HUES48 (cell line): Measurements from ENCODE around the gene PPP6R1.

Experiments used
- H3K27ac ChIP-seq: one replicate; pipeline ENCODE4 v1.7.0; 2013; ENCODE audit warnings: low read depth, low read length, inconsistent platforms
- H3K27me3 ChIP-seq: 2 replicates; pipeline ENCODE4 v1.6.1; 2013; ENCODE audit warnings: mild to moderate bottlenecking, low read length; ENCODE audit not compliant: control insufficient read depth, insufficient read depth
- H3K36me3 ChIP-seq: 2 replicates; pipeline ENCODE4 v1.6.1; 2013; ENCODE audit warnings: low read length; ENCODE audit not compliant: control insufficient read depth, insufficient read depth
- H3K4me1 ChIP-seq: 2 replicates; pipeline ENCODE4 v1.6.1; 2013; ENCODE audit warnings: mild to moderate bottlenecking, low read length; ENCODE audit not compliant: control insufficient read depth, insufficient read depth
- H3K4me3 ChIP-seq: 2 replicates; pipeline ENCODE4 v1.5.1; 2013; ENCODE audit warnings: mild to moderate bottlenecking, low read depth, low read length
- H3K9ac ChIP-seq: 2 replicates; pipeline ENCODE4 v1.6.1; 2013; ENCODE audit warnings: mild to moderate bottlenecking, low read depth, low read length, moderate library complexity
- H3K9me3 ChIP-seq: 2 replicates; pipeline ENCODE4 v1.6.1; 2013; ENCODE audit warnings: low read length; ENCODE audit not compliant: control insufficient read depth, insufficient read depth

The PPP6R1 gene

DNA sequence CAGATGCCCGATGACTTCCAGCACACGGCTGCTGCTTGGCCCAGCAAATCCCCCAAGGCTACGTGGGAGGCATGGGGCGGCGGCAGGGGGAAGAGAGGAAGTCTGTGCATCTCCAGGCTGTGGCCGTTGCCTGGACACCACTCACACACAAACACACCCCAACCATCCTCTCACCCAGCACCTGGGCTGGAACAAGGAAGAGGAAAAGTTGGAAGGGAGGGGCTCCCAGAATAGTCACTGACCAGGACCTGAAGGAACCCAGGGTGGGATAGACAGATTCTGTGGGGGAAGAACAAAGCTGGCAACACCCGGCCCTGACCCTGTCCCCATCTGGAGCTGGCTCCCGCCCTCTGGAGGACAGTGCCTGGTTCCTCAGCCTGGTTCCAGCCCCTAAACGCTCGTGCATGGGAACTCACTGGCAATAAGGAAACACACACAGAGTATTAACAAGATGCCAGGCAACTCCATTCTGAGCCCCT is 11.2 kb downstream of the PPP6R1 start:
- H3K27me3 ChIP-seq: no peaks in the 10 kb centered on the region
- H3K27ac ChIP-seq: no peak overlapping the region
- H3K4me1 ChIP-seq: no peaks in the 10 kb centered on the region
- H3K36me3 ChIP-seq: peaks cover 49% of the 10 kb centered on the region
- H3K4me3 ChIP-seq: no peak overlapping the region
- H3K9me3 ChIP-seq: no peaks in the 10 kb centered on the region
- H3K9ac ChIP-seq: no peak overlapping the region

- Histone ChIP-seq H3K36me3 (peaks cover 56% of the 10 kb centered on the region), H3K9me3 (no peaks in the 10 kb centered on the region)
Observed at GRCh38 chr19:55246462-55247451, 12.1 kb downstream of the PPP6R1 start.

GRCh38 chr19:55245236-55245904 is 13.4 kb downstream of the PPP6R1 start:
- peaks cover 66% of the 10 kb centered on the region for H3K36me3 ChIP-seq

More at GRCh38 chr19:55246462-55247451, 12.1 kb downstream of the PPP6R1 start:
- Histone ChIP-seq H3K27me3 (no peaks in the 10 kb centered on the region), H3K9ac (no peak overlapping the region), H3K4me3 (no peak overlapping the region), H3K4me1 (no peaks in the 10 kb centered on the region), H3K27ac (no peak overlapping the region)

GRCh38 chr19:55244004-55244680 is 14.7 kb downstream of the PPP6R1 start:
- H3K4me3 ChIP-seq: no peak overlapping the region
- no peaks in the 10 kb centered on the region for H3K9me3 ChIP-seq
- H3K27me3 ChIP-seq: no peaks in the 10 kb centered on the region
- H3K36me3 ChIP-seq: peaks cover 77% of the 10 kb centered on the region
- no peak overlapping the region for H3K9ac ChIP-seq
- no peak overlapping the region for H3K27ac ChIP-seq
- no peaks in the 10 kb centered on the region for H3K4me1 ChIP-seq

More at GRCh38 chr19:55245236-55245904, 13.4 kb downstream of the PPP6R1 start:
- Histone ChIP-seq H3K27me3 (no peaks in the 10 kb centered on the region), H3K27ac (no peak overlapping the region), H3K4me1 (no peaks in the 10 kb centered on the region), H3K9me3 (no peaks in the 10 kb centered on the region), H3K9ac (no peak overlapping the region), H3K4me3 (no peak overlapping the region)

DNA sequence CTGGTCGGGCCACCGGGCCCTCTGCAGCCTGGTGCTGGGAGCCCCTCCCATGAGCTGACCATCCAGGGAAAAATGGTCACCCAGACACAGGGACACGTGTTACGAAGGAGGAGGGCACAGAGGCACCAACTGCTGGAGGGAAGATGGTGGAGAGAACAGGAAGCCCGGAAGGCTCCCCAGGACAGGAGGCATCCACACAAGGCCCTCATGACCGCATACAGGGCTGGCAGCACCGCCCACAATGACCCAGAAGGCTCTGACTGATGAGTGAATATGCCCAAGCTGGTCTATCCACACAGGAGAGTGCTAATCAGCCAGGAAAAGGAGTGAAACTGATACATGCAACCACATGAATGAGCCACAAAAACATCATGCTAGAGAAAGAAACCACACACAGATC is 16.3 kb downstream of the PPP6R1 start:
- Histone ChIP-seq H3K4me1 (no peaks in the 10 kb centered on the region), H3K36me3 (peaks cover 92% of the 10 kb centered on the region), H3K27me3 (no peaks in the 10 kb centered on the region), H3K9ac (no peak overlapping the region), H3K9me3 (no peaks in the 10 kb centered on the region), H3K27ac (no peak overlapping the region), H3K4me3 (no peak overlapping the region)

DNA sequence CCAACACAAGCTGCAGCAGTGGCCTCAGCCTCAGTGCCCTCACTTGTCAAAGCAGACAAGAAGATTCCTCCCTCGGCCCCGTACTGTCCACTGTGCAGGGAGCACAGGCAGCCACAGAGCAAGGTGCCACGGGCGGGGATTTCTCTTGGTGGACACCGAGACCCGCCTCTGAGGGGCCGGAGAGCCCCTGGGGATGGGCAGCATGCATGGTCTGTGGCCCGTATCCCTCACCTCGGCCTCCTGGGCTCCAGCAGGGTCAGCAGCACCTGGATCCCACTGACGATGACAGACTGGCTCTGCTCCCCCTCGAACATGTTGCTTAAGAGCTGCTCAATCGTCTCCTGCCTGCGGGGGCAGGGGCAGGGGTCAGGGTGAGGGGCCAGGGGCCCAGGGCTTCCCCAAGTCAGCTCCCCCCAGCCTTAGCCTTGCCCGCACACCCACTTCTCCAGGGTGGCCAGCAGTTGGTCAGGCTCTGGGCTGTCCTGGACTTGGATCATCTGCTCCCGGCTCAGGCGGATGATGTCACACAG is 16.8 kb downstream of the PPP6R1 start:
- Histone ChIP-seq H3K4me3 (no peak overlapping the region), H3K9ac (no peak overlapping the region), H3K4me1 (no peaks in the 10 kb centered on the region), H3K27ac (no peak overlapping the region), H3K27me3 (no peaks in the 10 kb centered on the region), H3K36me3 (peaks cover 93% of the 10 kb centered on the region), H3K9me3 (no peaks in the 10 kb centered on the region)

GRCh38 chr19:55241143-55241934 is 17.5 kb downstream of the PPP6R1 start:
- H3K27me3 ChIP-seq: no peaks in the 10 kb centered on the region
- H3K4me3 ChIP-seq: no peak overlapping the region
- H3K9ac ChIP-seq: no peak overlapping the region
- H3K27ac ChIP-seq: no peak overlapping the region
- H3K36me3 ChIP-seq: peaks cover 93% of the 10 kb centered on the region
- H3K9me3 ChIP-seq: no peaks in the 10 kb centered on the region
- H3K4me1 ChIP-seq: no peaks in the 10 kb centered on the region

DNA sequence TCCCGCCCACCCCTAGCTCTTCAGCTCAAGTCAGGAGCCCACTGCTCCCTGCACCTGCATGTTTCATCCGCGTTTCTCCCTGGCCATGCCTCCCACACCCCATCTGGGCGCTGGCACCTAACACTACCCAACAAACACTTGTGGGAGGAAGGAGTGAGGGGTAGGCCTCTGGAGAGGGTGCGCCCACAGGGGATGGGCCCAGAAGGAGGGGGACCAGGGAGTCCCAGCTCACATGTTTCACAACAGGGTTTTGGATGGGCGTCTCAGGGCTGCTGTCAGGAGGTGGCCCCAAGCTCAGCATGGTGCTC is 18.1 kb downstream of the PPP6R1 start:
- Histone ChIP-seq H3K4me3 (no peak overlapping the region), H3K27me3 (no peaks in the 10 kb centered on the region), H3K36me3 (peaks cover 92% of the 10 kb centered on the region), H3K27ac (no peak overlapping the region), H3K9me3 (no peaks in the 10 kb centered on the region), H3K4me1 (no peaks in the 10 kb centered on the region), H3K9ac (no peak overlapping the region)

DNA sequence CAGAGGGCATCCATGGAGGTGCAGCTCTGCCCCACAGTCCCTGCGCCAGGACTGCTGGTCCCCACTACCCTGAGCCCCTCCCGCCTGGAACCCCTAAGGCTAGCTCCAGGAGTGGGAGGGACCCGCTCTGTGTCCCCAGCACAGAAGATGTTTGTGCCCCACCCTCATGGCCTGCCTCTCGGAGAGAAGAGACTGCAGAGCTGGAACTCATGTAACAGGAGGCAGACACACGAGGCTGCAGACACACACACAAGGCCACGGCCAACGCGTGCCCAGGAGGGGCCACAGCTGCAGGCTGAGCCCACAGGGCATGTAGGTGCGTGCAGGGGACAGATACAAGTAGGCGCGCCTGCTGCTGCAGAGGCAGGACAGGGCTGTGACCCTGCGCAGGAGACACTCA is 19.8 kb downstream of the PPP6R1 start:
- Histone ChIP-seq H3K27ac (no peak overlapping the region), H3K4me1 (no peaks in the 10 kb centered on the region), H3K27me3 (no peaks in the 10 kb centered on the region), H3K4me3 (no peak overlapping the region), H3K9ac (no peak overlapping the region), H3K9me3 (no peaks in the 10 kb centered on the region), H3K36me3 (peaks cover 89% of the 10 kb centered on the region)

DNA sequence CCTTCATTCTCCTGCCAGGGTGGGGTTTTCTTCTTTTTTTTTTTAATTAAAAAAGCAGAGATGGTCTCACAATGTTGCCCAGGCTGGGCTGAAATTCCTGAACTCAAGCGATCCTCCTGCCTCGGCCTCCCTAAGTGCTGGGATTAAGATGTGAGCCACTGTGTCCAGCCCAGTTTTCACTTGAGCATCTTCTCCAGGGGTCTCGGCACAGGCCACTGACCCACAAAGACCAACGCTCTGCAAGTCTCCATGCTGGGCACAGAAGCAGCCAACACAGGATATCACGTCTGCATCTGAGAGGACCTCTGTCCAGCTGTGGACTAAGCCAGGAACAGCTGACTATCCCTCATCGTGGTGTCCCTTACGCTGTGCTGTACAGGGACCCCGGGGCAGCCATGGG is 20.8 kb downstream of the PPP6R1 start:
- H3K27ac ChIP-seq: no peak overlapping the region
- no peak overlapping the region for H3K4me3 ChIP-seq
- H3K36me3 ChIP-seq: peaks cover 88% of the 10 kb centered on the region
- H3K27me3 ChIP-seq: no peaks in the 10 kb centered on the region
- H3K4me1 ChIP-seq: no peaks in the 10 kb centered on the region
- no peaks in the 10 kb centered on the region for H3K9me3 ChIP-seq
- no peak overlapping the region for H3K9ac ChIP-seq
